NCI-H1048 (cell line): ENCODE measurements around the gene CELSR1.
"Not testable (repeated sequence)": the region's sequence is repeated elsewhere in the genome, so short reads cannot be mapped to it uniquely, and the experiment has no call there.

ENCODE experiments used
- DNase-seq: peaks from one replicate; lab custom pipeline; 2025; lab: John Stamatoyannopoulos, UW

CELSR1 gene

DNA sequence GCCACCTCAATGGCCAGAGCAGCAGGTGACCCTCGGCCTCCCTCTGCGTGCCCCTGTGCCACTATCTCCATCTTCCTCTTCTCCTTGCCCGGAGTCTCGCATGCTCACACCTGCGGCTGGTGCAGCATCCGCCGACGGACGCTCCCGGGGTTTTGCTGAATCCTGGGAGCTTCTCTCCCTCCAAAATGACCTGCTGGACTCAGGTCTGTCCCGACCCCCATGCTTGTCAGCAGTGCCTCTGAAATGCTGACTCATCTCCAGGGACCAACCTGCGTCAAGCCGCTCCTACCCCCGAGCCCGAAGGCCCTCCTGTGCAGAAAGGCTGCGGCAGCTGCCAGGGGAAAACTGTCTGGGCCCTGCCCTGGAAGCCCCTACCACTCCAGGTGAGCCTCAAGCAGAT is 58.4 kb downstream of the CELSR1 start:
- DNase-seq: no peak

DNA sequence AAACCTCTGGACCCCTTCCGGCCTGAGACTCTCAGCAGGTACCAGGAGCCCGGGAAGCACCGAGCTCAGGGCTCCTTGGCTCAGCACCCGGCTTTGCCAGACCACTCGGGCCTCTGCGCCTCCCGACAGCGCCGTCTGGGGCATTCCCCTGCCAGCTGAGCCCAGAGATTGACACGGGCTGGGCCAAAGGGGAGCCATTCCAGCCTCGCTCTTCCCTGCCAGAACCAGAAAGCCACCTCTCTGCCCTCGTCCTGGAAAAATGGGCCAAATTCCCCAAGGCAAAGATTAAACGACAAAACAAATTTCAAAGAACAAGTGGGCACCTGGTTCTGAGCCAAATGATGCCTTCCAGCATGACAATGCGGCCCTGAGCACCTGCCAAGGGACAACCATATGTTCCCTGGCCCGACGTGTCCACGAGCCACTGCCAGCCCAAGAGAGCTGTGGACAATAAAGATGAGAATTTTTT is 59.3 kb downstream of the CELSR1 start:
- DNase-seq: no peak

DNA sequence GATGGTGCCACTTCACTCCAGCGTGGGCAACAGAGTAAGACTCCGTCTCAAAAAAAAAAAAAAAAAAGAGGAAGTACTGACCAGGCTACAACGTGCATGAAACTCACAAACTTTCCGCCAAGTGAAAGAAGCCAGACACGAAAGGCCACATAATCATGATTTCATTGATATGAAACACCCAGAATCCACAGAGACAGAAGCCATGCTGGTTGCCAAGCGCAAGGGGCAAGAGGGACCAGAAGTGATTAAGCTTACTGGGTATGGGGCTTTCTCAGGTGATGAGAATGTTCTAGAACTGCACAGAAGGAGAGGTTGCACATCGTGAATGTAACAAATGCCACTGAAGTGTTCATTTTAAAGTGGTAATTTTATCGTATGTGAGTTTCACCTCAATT is 60.9 kb downstream of the CELSR1 start:
- DNase-seq: no peak

DNA sequence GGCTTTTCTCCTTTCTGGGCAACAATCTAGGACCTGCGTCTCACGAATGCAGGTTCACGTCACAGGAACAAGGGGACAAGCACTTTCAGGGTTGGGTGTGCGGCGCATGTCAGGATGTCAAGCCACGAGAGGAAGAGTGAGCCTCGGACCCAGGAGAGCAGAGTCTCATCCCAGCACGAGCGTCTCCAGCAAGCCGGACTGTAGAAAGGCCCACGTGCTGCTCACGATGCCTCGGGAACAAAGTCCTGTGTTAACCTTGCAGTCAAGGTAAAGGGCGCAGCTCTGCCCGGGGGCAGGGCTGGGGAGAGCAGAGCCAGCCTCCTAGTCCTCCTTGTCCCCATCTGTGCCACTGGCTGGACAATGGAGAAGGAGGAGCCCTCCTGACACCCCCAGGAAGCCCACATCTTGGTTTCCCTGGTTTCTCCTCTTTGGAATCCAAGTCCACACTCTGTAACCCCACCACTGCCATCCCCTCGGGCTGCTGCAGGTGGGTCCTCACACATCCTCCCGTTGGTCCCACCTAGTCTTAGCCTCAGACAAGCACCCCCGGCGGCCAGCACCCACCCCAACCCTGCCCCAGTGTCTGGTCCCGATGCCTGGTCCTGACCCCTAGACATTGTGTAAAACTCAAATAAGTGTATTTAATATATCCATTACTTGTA is 63.4 kb downstream of the CELSR1 start:
- no peak for DNase-seq

DNA sequence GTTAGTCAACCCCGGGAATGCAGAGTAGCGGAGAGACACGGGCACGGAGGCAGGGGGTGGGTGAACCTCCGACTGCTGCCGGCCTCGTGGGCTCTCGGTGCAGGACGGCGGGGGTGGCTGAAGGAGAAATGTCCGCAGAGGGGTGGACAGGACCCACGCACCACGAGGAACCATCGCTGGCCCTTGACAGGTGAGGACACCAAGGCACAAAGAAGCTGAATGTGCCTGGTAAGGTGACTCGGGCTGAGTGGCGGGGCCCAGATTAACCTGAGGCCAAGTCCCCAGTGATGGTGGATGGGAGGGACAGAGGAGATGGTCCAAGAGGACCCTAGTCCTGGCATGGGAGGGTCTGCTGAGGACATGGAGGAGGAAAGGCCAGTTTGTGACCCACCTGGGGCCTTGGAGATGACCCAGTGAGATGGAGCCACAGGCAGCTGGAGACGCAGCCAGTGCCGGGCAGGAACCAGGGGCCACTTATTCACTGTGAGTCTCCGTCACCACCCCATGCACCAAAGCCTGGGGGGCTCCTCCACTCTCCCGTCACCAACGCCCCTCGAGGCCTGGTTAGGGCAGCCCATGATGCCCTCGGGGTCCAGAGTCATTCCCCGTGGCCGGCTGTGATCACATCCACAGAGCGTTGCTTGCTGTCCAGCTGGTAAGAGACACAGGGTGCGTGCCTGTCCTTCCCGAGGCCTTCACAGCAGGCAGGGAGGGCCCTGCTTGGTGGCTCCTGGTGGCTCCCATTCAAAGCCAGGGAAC is 64.2 kb downstream of the CELSR1 start:
- DNase-seq: no peak

DNA sequence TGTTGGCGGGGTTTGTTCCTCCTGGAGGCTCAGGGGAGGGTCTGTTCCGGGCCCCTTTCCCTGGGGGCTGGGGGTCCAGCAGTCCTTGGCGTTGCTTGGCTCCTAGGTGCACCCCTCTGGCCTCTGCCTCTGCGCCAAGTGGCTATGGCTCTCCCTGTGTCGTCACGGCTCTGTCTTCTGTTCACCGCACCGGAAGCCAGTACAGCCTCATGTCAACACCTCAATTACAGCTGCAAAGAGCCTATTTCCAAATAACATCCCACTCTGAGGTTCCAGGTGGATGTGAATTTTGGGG is 64.8 kb downstream of the CELSR1 start:
- DNase-seq: no peak

DNA sequence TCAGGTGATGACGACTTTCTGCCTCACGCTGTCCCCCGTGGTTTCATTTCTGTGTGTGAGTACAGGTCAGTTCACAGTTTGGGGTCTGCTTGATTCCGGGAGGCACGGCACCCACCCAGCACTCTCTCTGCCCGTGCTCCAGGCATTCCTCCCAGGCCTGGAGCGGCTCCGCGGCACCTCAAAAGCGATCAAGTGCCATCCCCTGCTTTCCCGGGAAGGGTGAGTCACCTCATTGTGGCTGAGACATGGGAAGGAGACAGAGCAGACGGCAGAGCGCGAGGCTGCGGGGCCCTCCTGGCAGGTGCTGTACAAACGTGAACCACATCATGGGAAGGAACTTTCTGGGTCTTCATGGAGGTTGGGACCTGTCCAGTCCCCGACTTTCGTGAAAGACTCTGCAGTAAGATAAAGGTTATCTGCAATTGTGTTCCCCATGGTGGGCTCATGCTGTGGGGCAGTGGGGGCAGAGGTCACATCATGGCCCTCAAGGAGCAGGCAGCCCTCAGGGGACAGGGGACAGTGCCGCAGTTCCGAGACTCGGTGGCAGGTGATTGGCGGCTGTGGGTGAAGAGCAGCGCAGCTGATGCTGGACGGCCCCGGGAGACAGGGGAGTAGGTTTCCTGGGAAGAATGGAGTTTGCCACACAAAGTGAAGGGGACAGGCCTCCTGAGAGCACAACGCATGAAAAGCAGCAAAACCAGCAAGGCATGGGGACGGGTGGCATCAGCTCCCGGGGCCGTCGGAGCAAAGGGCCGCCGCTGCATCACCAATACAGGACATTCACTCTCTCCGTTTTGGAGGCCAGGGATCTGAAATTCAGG is 65.3 kb downstream of the CELSR1 start:
- DNase-seq: no peak

DNA sequence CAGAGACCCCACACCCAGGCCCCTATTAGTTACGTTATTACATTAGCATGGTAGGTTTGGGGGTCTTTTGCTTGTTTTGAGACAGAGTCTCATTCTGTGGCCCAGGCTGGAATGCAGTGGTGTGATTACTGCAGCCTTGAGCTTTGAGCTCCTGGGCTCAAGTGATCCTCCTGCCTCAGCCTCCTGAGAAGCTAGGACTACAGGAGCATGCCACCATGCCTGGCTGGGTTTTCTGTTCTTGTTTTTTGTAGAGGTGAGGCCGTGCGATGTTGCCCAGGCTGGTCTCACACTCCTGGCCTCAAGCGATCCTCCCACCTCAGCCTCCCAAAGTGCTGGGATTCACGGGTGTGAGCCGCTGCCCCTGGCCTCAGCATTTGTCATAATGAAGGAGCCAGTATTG is 66.1 kb downstream of the CELSR1 start:
- not testable (repeated sequence) for DNase-seq

DNA sequence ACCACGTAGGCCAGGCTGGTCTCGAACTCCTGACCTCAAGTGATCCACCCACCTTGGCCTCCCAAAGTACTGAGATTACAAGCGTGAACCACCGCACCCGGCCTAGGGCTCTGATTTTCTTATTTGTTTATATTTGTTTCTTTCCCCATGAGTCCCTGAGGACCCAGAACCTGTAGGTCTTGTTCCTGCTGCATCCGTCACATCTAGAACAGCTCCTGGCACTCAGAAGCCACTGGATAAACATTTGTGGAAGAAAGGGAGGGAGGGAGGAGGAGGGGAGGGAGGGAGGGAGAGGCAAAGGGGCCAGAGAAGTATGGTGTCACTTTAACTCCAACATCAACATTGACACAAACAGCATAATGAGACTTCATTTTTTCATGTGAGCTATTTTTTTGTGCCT is 67.7 kb downstream of the CELSR1 start:
- no peak for DNase-seq

DNA sequence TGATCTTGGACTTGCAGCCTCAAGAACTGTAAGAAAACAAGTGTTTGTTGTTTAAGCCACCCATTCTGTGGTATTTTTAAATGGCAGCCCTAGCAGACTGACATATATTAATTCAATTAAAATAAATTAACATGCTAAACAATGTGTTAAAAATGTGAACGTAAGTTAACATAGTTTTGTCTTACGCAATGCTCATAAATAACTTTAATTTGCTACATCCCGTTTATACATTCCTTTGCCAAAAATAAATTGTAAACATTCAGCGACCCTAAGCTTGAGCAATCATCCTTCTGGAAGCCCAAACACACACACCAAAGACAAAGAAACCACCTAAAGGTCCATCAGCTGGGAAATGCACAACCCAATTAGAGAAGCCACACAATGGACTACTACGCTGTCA is 70.4 kb downstream of the CELSR1 start:
- DNase-seq: no peak

DNA sequence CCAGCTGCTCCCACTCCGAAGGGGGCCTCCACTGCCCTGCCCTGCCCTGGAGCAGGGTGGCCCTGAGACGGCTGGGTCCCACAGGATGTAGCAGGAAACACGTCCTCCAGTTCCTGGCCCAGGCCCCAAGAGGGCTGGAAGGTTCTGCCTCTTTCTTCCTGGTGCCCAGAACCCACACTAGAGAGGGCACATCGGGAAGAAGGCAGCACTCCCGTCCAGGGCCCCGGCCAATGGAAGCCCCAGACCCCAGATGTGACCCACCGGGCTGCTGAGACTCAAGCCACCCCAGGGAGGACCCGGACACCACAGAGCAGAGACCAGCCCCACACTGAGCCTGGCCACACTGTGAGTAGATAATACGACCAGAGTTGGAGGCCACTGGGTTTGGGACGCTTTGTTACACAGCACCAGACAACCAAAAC is 71.2 kb downstream of the CELSR1 start:
- DNase-seq: no peak

DNA sequence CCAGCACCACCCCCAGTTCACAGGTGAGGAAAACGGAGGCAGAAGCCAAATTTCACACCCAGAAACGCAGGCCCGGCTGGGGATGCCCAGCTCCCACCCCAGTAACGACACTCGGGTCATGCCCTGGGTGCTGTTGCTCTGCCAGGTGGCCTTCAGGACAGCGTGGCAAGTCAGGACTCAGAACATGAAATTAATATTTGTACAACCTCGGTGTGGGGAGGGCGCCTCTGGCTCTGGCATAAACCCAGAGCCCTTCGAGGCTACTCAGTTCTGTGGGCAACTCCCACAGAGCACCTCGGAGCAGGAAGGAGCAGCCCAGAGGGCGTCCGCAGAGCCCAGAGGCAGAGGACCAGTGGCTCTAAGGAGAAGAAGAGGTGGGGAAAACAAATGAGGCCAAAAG is 71.6 kb downstream of the CELSR1 start:
- no peak for DNase-seq

DNA sequence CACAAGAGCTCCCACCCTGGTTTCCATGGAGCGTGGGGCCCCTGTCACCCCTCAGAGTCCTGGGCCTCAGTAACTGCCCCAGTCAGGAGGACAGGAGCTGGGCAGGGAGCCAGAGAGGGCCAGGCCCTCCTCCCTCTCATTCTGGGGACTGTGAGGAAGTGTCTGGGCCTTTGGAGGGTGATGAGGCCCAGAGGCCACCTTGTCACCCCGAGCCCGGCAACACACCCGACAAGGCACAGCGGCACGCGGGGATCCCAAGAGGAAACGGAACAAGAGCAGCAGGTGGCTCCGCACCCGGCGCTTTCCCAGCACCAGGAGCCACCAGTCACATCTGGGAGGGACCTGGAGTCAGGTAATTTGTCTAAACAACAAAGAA is 72.1 kb downstream of the CELSR1 start:
- no peak for DNase-seq

DNA sequence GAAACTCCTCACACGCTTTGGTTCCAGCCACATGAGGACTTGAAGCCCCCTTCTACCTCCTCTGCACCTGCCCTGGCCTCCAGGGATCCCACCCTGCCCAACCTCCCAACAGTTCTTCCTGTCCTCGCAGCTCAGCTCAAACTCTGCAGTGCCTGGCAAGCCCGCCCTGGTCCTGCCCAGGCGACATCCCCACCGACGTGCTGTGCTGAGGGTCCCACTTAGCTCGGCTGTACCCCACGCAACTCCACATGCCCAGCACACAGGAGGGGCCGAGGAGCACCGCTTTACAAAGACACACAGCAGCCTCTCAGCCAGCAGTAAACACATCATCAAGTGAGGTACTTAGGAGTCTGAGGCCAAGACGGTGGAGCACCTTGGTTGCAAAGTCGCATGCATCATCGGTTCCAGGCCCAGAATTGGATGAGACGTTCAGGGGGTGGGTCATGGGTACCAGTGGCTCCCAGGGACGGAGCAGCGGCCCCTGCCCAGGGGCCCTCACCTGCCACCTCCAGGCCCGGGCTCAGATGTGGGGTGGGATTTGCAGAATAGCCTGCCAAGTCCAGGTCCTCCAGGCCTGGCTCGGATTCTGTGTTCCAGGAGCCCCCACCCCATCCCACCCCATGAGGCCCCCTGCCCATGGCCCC is 72.6 kb downstream of the CELSR1 start:
- DNase-seq: no peak

DNA sequence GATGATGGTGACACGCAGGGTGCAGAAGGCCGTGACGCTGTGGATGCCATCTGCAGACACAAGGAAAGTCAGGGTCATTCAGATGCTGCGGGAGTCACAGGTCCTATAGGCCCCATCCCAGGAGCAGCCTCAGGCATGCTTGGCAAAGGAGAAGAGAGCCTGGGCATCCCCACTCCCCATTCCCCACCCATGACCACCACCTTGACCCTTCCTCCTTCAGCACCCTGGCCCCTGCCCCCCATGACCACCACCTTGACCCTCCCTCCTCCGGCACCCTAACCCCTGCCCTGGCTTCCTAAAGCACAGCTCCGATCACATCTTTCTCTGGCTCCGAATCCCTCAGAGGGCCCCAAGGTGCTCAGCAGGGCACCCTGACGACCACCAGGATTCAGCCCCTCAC is 73.1 kb downstream of the CELSR1 start:
- DNase-seq: no peak

DNA sequence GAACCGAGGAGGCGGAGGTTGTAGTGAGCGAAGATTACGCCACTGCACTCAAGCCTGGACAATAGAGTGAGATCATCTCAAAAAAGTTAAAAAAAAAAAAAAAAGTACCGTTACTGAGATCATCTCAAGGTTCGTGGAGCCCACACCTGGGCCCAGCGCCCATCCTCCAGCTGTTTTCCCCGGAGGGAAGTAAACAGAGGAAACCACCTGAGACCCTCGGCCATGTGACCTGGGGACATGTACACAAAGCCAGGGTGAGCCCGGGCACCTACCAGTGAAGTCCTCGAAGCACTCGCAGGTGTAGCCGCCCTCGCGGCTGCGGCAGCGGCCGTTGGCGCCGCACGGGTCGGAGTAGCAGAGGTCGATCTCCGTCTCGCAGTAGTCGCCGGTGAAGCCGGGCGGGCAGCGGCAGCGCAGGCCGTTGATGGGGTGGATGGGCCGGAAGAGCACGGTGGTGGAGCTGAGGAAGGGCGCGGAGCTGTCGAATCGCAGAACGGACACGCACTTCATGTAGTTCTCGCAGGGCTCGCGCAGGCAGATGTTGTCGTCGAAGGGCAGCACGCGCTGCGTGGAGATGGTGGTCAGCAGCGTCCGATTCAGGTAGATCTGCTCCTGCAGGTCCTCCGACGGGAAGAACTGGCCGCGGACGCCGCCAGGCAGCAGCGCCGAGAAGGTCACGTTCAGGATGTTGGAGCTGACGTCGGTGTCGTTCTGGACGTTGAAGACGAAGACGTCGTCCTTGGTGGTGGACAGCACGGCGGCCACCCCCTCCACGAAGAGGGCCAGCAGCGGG is 73.8 kb downstream of the CELSR1 start:
- DNase-seq: no peak

DNA sequence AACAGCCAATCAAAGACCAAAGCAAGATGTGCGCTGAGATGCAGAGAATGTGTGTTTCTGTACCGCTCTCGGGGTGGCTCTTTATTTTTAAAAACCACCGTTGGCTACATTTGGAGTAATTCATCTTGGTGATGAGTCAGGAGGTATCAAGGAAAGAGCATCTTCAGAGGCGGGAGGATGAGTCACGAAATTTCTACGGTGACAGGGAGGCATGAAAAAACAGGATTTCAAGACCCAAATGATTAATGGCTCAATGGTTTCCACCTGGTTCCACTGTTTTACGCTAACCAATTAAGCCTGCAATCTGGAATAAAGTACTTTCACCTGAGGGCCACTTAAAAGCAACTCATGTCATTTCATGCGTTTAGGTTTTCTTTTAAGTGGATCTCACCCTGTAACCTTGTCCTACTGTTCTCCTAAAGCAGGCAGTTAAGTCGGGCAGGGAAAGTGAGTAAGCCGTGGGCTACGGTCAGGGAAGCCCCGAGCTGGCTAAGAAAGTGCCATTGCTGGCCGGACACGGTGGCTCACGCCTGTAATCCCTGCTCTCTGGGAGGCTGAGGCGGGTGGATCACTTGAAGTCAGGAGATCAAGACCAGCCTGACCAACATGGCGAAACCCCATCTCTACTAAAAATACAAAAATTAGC is 74.6 kb downstream of the CELSR1 start:
- DNase-seq: no peak

DNA sequence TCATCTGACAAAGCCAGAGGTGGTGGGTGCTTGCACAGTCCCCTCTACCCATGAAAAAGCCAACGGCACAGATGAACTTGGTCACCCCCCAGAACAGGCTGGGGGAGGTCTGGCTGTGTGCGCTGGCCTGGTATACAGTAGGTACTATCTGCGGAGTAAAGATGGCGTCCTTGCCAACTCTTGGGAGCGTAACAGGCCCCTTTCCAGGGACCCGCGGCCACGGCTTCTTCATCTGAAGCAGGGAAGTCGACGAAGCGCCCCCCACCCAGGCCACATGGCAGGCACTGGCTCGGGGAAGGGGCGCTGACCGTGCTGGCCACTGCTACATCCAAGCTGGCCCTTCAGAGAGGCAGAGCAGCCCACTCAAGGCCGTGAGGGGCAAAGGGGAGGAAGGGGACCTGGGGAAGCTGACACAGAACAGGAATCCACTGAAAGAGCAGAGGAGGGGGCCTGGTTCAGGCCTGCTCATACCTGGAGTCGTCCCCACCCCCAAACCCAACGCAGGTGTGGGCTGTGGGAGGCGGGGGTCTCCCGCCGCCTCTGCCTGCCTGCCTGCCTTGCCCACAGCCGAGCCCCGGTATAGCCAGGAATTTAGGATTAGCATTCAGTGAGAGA is 75.7 kb downstream of the CELSR1 start:
- DNase-seq: no peak

DNA sequence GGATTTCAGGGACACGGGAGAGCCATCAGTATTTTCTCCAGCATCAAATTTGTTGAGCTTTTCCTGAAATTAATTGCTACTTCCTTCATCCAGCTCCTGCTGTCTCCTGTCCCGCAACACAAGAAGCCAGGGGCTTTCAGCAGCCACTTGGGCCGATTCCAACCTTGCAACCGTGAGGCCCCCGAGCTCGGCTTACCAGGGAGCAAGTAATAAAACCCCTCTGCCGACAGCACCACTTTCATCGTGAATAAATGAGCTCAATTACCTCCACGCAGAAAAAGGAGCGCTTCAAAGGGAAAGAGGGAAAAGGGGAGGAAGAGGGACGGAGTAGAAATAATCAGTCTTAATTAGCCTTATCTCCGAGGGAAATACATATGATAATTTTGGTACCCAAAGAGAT is 76.6 kb downstream of the CELSR1 start:
- no peak for DNase-seq

DNA sequence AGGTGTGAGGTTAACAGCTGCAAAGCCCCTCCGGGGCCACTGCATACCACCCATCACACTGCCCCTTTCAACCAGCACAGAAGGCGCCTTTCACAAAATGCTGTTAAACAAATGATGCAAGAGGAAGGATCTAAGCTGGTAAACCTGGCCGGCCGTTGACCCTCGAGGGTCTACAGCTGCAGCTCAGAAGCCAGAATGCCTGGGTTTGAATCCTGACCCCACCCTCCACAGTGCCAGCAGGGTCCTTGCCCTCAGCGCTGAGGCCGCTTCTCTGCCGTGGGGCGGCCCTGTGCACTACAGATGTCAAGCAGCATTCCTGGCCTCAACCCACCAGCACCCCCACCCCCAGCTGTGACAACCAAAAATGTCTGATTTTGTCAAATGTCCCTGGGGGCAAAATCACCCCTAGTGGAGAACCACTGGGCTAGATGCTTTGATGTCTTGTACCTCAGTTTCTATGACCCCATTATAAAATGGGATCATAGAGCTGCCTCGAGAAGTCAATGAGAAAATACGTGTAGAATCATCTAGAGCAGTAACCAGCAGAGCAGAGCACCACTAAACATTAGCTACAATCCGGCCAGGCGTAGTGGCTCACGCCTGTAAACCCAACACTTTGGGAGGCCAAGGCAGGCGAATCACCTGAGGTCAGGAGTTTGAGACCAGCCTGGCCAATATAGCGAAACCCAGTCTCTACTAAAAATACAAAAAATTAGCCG is 77.9 kb downstream of the CELSR1 start:
- no peak for DNase-seq
